GM23338 (cell line): ENCODE results near the gene RFX8.

Source experiments
- CTCF ChIP-seq, 2 experiments: fragments of 200-600 bp in 1 of 2; sonication (generic) in 1 of 2; conservative IDR thresholded peaks; 2 replicates each; pipeline versions ENCODE4 v1.5.1 to v1.6.1; 2016 to 2017; ENCODE audit warnings: antibody characterized with exemption in 2 of 2, low read depth in 2 of 2, mild to moderate bottlenecking in 2 of 2, moderate library complexity in 1 of 2
- JUNB ChIP-seq: IDR thresholded peaks from one replicate; pipeline ENCODE4 v1.6.1; 2016; ENCODE audit warnings: antibody characterized with exemption; ENCODE audit not compliant: unreplicated experiment
- POLR2AphosphoS5 ChIP-seq: IDR thresholded peaks from 2 replicates; pipeline ENCODE4 v1.6.1; 2016; ENCODE audit warnings: antibody characterized with exemption, low read depth

- TF ChIP-seq CTCF (conservative IDR thresholded peaks at IDR 0.05; ENCODE audit: low read depth in 2 of 2) (no peak), JUNB (no peak), POLR2AphosphoS5 (no peak)
Observed at GRCh38 chr2:101415884-101416283, 59.0 kb downstream of the RFX8 start.
